T-helper 1 cell treated with Interleukin-12 subunit alpha and Interleukin-12 subunit beta and Interleukin-4 antibody, amounts not matched to agents 30 μg/mL and 1 μg/mL, for 36 hours (primary cell): ENCODE data around the gene OTOF.

Source experiments
- H3K27ac Mint-ChIP-seq: one replicate; pipeline ENCODE4 v1.8.0; 2021; ENCODE audit warnings: mild to moderate bottlenecking, mixed read lengths
- H3K27me3 Mint-ChIP-seq: one replicate; pipeline ENCODE4 v1.8.0; 2021; ENCODE audit warnings: low read depth, mixed read lengths
- H3K36me3 Mint-ChIP-seq: one replicate; pipeline ENCODE4 v1.8.0; 2021; ENCODE audit warnings: low read depth, mixed read lengths
- H3K4me1 Mint-ChIP-seq: one replicate; pipeline ENCODE4 v1.8.0; 2021; ENCODE audit warnings: low read depth, mixed read lengths
- H3K4me3 Mint-ChIP-seq: one replicate; pipeline ENCODE4 v1.8.0; 2021; ENCODE audit warnings: mild to moderate bottlenecking, moderate library complexity, mixed read lengths
- H3K9me3 Mint-ChIP-seq: one replicate; pipeline ENCODE4 v1.8.0; 2021; ENCODE audit warnings: mixed read lengths

OTOF gene

GRCh38 chr2:26491563-26492167 lies 13.7 kb upstream of the OTOF start:
- Mint-ChIP-seq H3K27me3 (no peaks in the 10 kb centered on the region), H3K4me1 (no peaks in the 10 kb centered on the region), H3K4me3 (no peak overlapping the region), H3K9me3 (no peaks in the 10 kb centered on the region), H3K27ac (no peak overlapping the region), H3K36me3 (no peaks in the 10 kb centered on the region)

GRCh38 chr2:26489213-26489850 lies 11.4 kb upstream of the OTOF start:
- Mint-ChIP-seq H3K27me3 (no peaks in the 10 kb centered on the region), H3K9me3 (no peaks in the 10 kb centered on the region), H3K27ac (no peak overlapping the region)

DNA sequence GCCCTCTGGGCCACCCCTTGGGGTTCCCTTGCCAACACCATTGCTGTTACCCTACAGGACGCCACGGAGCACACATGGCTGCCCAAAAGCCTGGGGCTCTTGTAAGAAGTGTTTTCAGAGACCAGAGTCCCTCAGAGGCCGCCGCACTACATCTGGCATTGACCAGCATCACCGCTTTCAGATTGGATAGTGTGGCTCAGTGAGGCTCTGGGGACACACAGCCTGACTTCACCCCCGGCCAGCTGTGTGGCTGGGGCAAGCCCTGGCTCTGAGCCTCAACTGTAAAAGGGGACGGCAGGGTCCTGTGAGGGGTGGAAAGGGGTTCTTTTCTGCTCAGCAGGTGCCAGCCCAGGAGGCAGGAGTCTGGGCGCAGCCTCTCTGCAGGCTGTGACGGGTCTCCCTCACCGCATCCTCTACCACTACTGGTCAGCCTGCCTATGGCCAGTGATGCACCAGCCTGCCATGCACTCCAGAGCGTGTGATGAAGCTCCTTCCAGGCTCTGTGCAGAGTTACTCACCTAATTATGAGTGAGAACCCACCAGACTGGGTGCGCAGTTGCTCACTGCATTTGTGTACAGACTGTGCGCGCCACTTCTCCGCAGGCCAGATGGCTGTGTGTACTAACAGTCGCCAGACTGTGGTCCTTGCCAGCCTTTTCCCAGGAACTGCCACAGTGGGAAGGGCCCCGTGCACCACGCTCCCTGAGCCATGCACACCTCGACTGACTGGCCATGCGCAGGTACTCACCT lies 10.7 kb upstream of the OTOF start:
- H3K36me3 Mint-ChIP-seq, result no peaks in the 10 kb centered on the region
- no peaks in the 10 kb centered on the region for H3K9me3 Mint-ChIP-seq
- H3K27me3 Mint-ChIP-seq, result no peaks in the 10 kb centered on the region
- H3K27ac Mint-ChIP-seq, result no peak overlapping the region
- H3K4me1 Mint-ChIP-seq, result no peaks in the 10 kb centered on the region
- H3K4me3 Mint-ChIP-seq, result no peak overlapping the region

More at GRCh38 chr2:26489213-26489850, 11.4 kb upstream of the OTOF start:
- Mint-ChIP-seq H3K4me3 (no peak overlapping the region), H3K36me3 (no peaks in the 10 kb centered on the region), H3K4me1 (no peaks in the 10 kb centered on the region)

DNA sequence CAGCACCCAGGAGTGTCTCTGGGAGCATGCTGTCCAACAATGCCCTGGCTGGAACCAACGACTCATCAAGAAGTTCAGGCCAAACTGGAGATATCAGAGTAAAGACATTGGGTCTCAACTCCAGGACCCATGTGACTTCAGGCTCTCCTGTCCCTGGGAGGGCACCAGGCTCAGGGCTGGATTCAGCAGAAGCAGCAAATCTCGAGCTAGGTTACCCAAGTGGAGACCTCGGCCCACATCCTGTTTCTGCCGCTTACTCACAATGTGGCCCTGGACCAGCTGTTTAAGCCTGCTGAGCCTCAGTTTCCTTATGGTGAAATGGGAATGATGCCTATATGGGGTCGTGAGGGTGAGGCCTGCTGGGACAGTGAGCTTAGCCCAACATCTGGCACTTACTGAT lies 9.3 kb upstream of the OTOF start:
- H3K27ac Mint-ChIP-seq, result no peak overlapping the region
- no peaks in the 10 kb centered on the region for H3K4me1 Mint-ChIP-seq
- no peak overlapping the region for H3K4me3 Mint-ChIP-seq
- no peaks in the 10 kb centered on the region for H3K27me3 Mint-ChIP-seq
- no peaks in the 10 kb centered on the region for H3K9me3 Mint-ChIP-seq
- no peaks in the 10 kb centered on the region for H3K36me3 Mint-ChIP-seq

DNA sequence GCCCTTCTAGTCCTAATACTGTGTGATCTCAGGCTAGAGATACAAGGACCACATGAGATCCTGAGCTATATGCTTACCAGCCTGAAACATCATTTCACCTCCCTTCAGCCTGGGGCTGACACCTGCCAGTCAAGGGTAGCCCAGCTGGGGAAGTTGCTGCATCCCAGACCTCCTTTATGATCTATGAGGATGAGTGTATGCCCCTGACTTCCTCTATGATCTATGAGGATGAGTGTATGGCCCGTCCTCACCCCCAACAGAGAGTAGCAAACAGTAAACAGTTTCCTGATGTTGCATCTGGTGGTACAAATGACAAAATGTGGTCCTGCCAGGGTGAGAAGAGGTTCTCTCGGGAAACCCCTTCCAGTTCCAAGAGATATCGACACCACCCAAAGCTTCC lies 8.9 kb upstream of the OTOF start:
- H3K4me3 Mint-ChIP-seq, result no peak overlapping the region
- H3K36me3 Mint-ChIP-seq, result no peaks in the 10 kb centered on the region
- H3K9me3 Mint-ChIP-seq, result no peaks in the 10 kb centered on the region
- H3K4me1 Mint-ChIP-seq, result no peaks in the 10 kb centered on the region
- no peak overlapping the region for H3K27ac Mint-ChIP-seq
- H3K27me3 Mint-ChIP-seq, result no peaks in the 10 kb centered on the region

DNA sequence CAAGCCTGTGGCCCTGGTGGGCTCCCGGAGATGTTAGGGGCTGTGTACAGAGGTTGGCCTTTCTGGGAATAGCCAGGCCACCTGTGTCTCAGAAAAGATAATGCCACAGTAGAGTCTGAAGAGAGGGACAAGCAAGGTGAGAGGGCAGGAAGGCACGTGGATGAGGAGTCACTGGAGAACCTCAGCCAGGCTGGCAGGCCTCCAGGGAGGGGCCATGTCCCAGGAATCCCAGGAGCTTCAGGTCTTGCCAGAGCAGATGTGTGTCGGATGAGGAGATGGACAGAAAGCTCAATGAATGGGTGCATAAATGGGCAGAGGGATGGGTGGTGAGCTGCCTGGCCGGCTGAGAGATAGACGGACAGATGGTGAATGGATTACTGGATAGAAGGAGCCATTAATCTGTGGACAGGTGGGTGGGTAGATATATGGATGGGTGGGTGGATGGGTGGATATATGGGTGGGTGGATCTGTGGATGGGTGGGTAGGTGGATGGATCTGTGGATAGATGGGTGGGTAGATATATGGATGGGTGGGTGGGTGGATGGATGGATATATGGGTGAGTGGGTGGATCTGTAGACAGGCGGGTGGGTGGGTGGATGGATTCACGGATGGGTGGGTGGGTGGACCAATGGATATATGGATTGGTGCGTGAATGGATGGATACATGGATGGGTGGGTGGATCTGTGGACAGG lies 7.9 kb upstream of the OTOF start:
- no peaks in the 10 kb centered on the region for H3K36me3 Mint-ChIP-seq
- H3K27me3 Mint-ChIP-seq, result no peaks in the 10 kb centered on the region
- H3K4me1 Mint-ChIP-seq, result no peaks in the 10 kb centered on the region
- no peak overlapping the region for H3K27ac Mint-ChIP-seq
- H3K9me3 Mint-ChIP-seq, result no peaks in the 10 kb centered on the region
- no peak overlapping the region for H3K4me3 Mint-ChIP-seq

GRCh38 chr2:26485099-26485498 lies 7.2 kb upstream of the OTOF start:
- no peak overlapping the region for H3K4me3 Mint-ChIP-seq

DNA sequence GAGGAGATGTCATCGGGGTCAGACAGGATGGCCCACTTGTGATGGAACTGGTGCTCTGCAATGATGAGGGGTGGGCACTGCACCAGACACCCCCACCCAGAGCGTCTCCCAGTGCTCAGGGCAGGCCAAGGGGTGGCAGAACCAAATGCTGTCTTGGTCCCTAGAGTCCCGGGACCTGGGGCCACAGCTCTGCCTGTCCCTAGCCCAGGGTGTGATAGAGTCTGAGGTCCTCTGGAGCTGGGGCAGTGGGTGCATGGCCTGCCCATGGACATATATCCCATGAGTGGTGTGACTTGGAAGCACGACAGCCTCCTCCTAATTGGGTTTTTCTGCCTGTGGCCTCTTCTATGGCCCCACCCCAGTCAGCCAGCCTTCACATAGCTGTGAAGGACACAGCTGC lies 6.7 kb upstream of the OTOF start:
- Mint-ChIP-seq H3K9me3 (no peaks in the 10 kb centered on the region), H3K4me3 (no peak overlapping the region), H3K4me1 (no peaks in the 10 kb centered on the region), H3K27ac (no peak overlapping the region), H3K36me3 (no peaks in the 10 kb centered on the region), H3K27me3 (no peaks in the 10 kb centered on the region)

More at GRCh38 chr2:26485099-26485498, 7.2 kb upstream of the OTOF start:
- no peaks in the 10 kb centered on the region for H3K27me3 Mint-ChIP-seq
- no peaks in the 10 kb centered on the region for H3K36me3 Mint-ChIP-seq
- no peak overlapping the region for H3K27ac Mint-ChIP-seq
- H3K9me3 Mint-ChIP-seq, result no peaks in the 10 kb centered on the region
- H3K4me1 Mint-ChIP-seq, result no peaks in the 10 kb centered on the region

DNA sequence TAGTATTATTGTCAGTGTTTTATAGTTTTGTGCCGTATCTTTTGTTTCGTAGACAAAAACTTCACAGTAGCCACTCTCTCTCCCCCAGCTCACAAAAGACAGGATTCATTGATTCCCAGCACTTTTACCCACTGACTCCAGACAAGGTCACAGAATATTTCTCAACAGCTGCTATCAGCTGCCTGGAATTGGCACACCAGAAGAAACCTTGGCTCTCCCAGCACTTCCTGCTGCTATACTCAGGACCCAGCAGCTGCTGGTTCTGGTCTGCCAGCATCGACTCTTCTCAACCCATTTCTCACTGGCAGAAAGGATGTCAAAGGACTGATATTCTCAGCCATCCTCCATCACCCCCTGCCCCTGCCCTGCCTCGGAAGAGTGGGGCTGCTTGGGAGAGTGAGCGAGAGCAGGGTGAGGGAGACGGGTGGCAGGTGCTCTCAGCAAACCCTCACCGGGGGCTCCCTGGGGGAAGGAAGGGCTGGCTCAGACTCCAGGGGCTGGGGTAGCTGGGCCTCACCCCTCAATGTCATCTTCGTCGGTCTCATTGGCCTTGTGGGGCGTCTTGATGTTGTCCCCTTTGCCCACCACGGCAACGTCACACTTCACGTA lies 6.1 kb upstream of the OTOF start:
- Mint-ChIP-seq H3K27me3 (no peaks in the 10 kb centered on the region), H3K27ac (no peak overlapping the region), H3K9me3 (no peaks in the 10 kb centered on the region), H3K4me1 (no peaks in the 10 kb centered on the region), H3K36me3 (no peaks in the 10 kb centered on the region), H3K4me3 (no peak overlapping the region)

- H3K4me3 Mint-ChIP-seq, result no peak overlapping the region
- H3K4me1 Mint-ChIP-seq, result no peaks in the 10 kb centered on the region
- H3K9me3 Mint-ChIP-seq, result no peaks in the 10 kb centered on the region
- no peaks in the 10 kb centered on the region for H3K27me3 Mint-ChIP-seq
- H3K27ac Mint-ChIP-seq, result no peak overlapping the region
- no peaks in the 10 kb centered on the region for H3K36me3 Mint-ChIP-seq
Observed at GRCh38 chr2:26483516-26483915, 5.6 kb upstream of the OTOF start.

DNA sequence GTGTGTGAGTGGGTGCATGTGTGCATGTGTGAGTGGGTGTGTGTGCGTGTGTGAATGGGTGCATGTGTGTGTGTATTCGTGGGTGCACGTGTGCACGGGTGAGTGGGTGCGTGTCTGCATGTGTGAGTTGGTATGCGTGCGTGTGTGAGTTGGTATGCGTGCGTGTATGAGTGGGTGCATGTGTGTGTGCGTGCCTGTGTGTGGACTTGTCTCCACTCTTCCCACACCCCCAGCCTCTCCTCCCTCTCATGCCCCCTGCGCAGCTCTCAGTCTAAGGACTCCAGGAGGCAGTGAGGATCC lies 5.1 kb upstream of the OTOF start:
- Mint-ChIP-seq H3K27ac (no peak overlapping the region), H3K4me3 (no peak overlapping the region), H3K27me3 (no peaks in the 10 kb centered on the region), H3K9me3 (no peaks in the 10 kb centered on the region), H3K36me3 (no peaks in the 10 kb centered on the region), H3K4me1 (no peaks in the 10 kb centered on the region)

DNA sequence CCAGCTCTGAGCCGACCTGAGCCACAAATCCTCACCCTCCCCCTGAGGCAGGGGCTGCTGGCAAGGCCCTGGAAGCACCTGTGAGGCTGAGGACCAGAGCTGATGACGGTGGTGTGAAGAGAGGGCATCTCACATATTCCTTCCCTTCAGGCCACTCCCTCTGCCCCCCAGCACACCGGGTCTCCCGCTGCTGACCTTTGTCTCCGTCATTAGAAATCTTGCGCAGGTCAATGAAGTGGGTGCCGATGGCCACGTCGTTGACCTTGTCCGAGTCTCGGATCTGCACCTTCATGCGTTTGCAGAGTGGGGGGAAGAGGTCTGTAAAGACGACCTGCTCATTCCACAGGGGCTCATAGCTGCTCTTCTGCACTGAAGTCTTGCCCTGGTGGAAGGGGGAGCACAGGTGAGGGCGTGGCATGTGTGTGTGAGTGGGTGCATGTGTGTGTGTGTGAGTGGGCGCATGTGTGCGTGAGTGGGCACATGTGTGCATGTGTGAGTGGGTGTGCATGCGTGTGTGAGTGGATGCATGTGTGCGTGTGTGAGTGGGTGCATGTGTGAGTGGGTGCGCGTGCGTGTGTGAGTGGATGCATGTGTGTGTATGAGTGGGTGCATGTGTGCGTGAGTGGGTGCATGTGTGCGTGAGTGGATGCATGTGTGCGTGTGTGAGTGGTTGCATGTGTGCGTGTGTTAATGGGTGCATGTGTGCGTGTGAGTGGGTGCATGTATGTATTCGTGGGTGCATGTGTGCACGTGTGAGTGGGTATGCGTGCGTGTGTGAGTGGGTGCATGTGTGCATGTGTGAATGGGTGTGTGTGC lies 4.5 kb upstream of the OTOF start:
- H3K27me3 Mint-ChIP-seq, result no peaks in the 10 kb centered on the region
- no peak overlapping the region for H3K27ac Mint-ChIP-seq
- no peak overlapping the region for H3K4me3 Mint-ChIP-seq
- H3K36me3 Mint-ChIP-seq, result no peaks in the 10 kb centered on the region
- H3K9me3 Mint-ChIP-seq, result no peaks in the 10 kb centered on the region
- peaks cover 4% of the 10 kb centered on the region for H3K4me1 Mint-ChIP-seq

GRCh38 chr2:26481706-26482105 lies 3.8 kb upstream of the OTOF start:
- no peaks in the 10 kb centered on the region for H3K9me3 Mint-ChIP-seq
- no peaks in the 10 kb centered on the region for H3K27me3 Mint-ChIP-seq
- H3K4me3 Mint-ChIP-seq, result no peak overlapping the region
- H3K36me3 Mint-ChIP-seq, result no peaks in the 10 kb centered on the region
- H3K4me1 Mint-ChIP-seq, result peaks cover 4% of the 10 kb centered on the region
- H3K27ac Mint-ChIP-seq, result no peak overlapping the region
